Ramos (cell line): ENCODE measurements around the gene RIC8B.

Source experiments
- in situ Hi-C: fragments of 300-500 bp; cut with MboI; formaldehyde crosslinking; loops from one replicate; pipeline ENCODE4 v1.14.3; 2022; ENCODE audit warnings: low sequenced_read_pairs; ENCODE audit not compliant: unreplicated experiment

RIC8B gene

DNA sequence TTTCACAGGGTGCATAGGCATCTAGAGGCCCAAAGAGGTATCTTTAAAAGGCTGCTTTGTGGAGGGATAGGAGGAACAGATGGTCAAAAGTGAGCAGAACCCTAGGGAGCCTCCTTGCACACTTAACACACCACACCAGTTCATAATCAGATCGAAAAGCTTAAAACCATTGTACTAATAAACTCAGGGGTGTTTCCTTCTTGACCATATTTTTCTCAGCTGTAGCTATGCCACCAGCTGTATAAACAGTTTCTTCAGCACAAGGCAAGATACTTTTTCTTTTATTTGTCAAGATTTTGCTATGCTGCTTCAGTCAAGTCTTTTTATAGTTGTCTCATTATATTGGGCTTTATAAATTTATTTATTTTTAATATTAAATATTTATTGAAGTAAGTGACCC lies 88.7 kb downstream of the RIC8B start:
- in situ Hi-C loops = no loop called here

DNA sequence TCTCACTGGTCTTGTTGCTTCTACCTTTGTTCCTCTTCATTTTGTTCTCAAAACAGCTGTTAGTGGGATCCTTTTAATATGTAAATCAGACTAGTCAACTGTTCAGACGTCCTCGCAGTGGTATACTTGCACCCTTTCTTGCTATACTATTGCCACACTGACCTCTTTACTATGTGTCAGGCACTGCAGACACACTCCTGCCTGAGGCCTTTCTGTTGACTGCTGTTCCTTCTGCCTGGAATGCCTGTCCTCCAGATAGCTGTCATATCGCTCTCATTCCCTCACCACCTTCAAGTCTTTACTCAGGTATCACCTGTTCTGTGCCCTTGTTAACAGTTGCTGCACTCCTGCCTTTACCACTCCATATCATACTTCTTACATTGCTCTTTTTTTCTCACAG lies 91.2 kb downstream of the RIC8B start:
- in situ Hi-C loops = no loop called here

DNA sequence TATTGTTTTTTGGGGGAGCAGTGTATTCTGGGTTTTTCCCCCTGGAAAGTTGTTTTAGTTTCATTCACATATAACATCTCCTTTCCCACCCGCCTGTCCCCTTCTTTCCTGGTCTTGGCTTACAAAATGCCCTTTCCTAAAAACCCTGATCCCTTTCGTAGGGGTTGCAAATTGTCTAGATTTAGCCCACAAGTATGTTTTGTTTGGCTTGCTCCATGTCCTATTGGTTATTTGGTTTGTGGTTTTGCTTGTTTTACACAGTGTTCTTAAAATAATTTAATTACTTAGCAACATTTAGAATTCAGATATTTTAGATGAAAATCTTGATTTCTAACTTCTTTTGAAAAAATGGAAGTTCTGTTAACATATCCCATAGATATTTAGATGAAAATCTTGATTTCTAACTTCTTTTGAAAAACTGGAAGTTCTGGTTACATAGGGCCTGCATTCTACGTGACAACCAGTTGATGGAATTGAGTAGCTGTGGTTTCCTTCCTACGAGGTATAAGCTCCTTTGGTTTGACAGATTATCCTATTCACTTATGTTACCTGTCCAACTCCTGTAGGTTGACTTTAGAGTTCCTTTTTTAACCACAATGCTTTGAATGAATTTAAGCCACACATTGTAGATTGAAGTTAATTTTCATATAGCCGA lies 92.1 kb downstream of the RIC8B start:
- in situ Hi-C loops = no loop called here

DNA sequence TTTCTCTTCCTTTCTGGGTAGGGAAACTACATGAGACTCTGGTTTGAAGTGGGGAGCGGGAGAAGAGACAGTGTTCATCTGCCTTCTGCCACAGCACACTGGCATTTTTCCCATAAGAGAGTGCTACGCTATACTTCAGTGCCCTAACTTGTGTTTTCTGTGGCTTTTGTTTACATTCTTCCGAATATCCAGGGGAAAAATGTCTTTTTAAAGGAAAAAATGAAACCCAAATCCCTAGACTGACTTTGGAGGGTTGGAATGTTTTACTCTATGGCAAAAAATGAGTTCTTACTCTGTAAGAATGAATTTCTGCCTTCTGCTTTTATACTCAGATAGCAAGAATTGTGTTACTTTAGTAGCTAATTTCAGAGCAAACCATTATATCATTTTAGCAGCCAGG lies 93.2 kb downstream of the RIC8B start:
- in situ Hi-C loops = no loop called here

DNA sequence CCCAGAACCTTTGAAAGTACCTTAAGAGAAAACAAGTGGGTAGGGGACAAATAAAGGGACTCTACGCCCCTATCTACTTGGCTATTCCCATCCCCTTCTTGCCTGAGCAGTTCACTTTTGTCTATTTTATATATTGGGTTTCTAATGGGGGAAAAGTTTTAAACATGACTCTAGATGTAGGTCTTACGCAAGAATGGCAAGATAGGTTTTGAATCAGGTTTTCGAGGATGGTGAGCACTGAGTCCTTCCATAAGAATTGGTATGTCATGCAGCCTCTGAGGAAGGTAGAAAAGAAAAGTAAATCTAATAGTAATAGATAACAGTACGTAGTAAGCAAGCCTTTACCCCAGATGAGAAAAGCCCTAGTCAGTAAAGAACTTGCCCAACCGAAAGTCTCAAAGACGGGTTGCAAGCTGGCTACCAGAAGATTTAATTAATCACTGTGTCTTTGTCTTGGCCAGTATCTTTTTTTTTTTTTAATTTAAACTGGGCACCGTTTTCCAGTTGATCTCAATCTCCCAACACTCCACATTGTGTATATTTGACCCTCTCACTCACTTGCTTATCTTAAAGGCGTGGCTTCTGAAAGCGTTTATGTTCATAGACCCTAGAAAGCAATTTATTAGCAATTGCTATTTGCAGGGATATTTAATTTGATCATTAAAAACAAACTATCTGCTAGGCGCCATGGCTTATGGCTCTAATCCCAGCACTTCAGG lies 94.7 kb downstream of the RIC8B start:
- in situ Hi-C loops = no loop called here

DNA sequence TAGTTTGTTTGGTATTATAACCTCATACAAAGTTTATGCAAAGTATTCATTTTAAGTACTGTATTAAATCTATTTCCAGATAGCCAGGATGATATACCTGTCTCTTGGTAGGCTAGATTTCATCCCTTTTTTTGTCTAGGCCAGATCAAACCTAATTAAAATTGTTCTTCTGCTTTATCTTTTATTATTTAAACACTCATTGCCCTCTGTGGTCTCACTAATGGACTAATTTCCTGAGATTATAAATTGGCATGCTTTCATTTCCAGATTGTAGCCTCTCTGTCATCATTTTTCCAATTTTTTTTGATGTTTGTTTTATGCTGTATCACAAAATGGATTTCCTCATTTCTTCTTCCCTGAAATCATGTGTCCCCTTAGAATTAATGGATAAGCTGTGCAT lies 95.6 kb downstream of the RIC8B start:
- in situ Hi-C loops = no loop called here

DNA sequence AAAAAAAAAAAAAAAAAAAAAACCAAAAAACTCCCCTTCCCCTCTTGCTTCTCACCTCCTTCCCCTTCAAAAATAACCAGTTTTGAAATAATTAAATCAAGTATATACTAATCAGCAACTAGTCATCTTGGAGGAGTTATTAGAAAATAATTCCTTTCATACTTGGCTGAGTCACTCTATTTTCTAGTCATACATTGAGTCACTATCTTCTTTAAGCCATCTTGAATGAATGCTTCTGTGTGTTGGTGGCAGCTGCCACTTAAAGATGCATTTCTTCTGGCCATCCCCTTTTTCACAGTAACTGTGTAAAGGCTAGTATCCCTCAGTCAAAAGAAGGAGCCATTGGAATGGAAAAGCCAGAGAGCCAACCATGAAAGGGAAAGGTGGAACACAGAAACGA lies 97.0 kb downstream of the RIC8B start:
- in situ Hi-C loops = no loop called here

DNA sequence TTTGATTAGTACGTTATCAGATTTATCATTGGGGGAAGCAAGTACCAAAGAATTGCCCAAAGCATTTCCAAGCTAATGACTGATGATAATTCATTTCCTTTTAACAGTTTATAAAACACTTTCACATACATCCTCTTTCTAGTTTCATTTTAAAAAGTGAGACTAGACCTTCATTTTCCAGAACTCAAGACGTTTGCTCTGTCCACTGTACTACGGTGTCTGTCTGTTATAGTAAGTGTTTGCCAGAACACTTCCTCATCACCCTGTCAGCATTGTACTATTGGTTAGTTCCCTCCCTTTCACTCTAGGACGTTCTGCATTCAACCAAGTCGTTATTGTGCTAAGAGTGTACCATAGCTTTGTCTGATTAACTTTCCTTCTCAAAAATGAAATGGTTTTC lies 99.5 kb downstream of the RIC8B start:
- in situ Hi-C loops = no loop called here

DNA sequence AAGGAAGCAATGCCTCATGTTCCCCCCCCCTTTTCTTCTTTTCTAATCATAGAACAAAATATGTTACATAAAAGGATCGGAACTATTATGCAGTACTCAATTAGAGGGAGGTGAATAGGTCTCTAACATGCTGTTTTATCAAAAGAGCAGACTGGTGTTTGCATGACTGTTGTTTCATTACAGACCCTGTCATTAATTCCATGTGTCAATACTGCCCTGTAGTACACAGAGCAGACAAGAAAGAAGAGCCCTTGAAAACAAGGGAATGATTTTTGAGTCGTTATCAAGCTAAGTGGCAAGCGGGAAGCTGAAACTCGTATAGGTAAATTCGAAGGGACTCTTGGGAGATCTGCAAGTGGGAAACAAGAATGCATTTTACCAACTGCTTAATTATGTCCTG lies 104.3 kb downstream of the RIC8B start:
- in situ Hi-C loops = no loop called here

DNA sequence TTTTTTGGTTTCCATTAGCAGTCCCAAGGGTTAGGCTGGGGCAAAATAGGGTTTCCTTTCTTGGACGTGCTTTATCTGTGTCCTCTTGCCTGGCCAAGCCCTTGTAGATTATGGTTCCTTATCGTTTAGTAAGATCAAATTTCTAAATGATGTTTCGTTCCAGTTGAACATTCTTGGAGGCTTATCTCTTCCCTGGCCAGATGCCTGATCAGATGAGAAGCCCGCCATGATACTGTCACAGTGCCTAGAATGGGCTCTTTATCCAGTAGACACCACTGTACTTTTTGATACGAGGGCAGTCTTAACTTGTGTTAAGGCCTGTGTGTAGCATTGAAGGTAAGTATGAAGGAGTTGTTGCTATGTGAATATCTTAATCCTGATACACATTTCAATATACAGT lies 105.1 kb downstream of the RIC8B start:
- in situ Hi-C loops = no loop called here

DNA sequence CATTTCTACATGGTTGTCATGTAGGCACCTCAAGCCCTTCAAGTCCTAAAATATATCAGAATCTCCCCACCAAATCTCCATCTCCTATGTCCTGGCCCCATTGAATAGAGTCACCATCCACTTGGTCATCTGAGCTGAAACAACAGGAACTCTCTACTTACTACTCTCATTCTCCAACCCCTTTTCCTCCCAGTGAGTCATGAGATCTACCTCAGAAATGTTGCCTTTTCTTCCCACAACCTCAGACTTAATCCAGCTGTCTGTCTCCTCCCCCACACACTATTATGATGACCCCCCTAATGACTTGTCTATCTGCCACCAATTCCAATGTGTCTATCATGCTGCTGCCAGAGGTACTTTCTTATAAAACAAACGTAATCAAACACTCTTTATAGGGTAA lies 108.9 kb downstream of the RIC8B start:
- in situ Hi-C loops = no loop called here

DNA sequence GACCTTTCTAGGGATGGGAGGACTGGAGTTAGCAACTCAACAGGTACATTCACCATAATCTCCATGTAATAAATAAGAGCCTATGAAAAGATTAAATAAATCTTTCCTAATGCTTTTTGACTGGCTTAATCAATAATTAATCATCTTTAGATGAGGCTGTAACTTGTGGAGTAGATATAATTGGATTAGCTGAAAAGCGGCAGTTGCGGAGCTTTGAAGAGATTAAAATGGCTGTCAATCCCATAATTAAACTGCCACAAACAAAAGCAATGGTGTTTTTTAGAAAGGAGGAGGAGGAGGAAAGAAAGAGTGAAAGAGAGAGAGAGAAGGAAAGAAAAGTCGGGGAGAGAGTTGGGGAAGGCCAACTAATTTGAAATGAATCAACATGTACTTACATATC lies 110.5 kb downstream of the RIC8B start:
- in situ Hi-C loops = no loop called here

DNA sequence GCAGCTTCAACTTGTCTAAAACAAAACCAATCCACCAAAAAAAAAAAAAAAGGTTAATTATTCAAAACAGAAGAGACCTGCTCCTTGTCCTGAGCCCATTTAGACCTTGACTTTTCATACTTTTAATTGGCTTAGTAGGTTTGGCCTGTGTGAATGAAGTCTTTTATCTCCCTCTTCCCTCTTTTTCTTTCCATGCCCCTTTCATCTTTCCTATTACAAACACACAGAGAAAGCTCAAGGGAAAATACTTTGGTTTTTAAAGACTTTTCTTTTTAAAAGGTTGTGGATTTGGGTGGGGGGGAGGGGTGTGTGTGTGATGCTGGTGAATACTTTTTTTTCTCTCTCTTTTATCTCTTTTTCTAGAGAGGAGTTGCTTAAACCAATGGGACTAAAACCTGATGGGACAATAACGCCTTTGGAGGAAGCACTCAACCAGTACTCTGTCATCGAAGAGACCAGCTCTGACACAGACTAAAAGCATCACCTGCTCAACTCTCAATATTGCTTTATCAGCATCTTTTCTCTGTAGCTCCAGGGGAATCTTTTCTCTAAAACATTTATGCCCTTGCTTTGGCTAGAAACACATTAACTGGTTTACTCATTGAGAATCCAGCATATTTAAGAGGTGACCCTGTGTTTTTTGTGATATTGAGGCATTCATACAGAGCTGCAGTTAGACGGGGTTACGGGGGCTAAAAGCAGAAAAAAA lies 111.2 kb downstream of the RIC8B start:
- in situ Hi-C loops = no loop called here

DNA sequence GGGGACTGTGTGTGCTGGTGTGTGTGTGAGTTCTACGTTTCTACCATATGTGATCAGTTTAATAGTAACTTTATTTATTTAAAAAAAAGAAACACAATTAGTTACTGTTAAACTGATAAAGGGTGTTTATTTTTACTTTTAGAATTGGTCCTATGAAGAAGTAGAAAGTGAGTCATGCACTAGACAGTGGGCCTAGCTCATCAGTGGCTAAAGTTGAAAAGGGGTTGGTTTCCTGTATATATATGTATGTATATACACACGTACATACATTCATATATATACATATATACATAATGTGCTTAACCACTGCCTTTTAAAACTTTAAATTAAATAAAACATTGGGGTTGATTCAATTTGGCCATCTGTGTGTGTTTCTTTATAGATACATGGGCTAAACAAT lies 112.5 kb downstream of the RIC8B start:
- in situ Hi-C loops = no loop called here

DNA sequence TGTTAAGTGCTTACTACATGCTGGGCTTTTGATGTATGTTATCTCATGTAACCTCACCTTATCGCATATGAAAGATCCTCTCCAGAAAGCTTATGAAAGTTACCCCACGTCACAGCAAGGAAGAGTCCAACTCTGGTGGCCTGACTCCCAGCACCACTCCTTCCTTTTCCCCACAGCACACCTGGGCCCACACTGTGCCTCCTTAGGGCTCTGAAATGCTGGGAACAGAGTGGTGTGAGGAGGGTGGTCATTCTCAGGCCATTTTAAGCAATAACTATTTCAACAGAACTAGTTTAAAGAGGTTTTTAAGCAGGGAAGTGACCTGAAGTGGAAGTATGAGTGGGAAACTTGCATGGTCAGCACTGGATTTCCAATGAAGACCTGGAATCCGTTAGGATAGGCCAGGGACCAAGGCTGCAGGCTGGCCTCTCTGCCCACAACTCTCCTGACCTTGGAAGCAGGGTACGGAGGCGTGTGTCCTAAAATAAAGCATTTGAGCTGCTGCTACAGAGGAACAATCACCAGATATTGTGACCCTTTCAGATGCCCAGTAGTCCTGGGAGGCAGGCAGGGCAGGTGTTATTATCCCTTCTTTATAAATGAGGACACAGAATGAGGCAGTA lies 114.0 kb downstream of the RIC8B start:
- in situ Hi-C loops = no loop called here

DNA sequence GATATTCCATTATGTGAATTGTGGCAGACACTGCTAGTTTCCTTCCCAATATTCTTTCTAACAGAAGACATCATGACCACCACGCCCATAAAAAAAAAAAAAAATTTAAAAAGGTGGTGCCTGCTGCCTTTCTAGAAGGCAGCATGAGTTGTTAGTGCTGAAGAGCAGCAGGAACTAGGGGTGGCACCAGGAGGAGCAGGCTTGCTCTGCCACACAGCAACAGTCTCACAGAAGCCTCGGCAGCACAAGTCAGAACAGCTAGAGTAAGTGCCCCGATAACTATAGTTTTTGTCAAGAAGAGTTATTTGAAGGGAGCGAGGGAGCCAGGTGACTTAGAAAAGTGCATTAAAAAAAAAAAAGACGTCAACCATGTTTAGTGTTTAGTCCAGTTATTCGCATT lies 114.8 kb downstream of the RIC8B start:
- in situ Hi-C loops = no loop called here

DNA sequence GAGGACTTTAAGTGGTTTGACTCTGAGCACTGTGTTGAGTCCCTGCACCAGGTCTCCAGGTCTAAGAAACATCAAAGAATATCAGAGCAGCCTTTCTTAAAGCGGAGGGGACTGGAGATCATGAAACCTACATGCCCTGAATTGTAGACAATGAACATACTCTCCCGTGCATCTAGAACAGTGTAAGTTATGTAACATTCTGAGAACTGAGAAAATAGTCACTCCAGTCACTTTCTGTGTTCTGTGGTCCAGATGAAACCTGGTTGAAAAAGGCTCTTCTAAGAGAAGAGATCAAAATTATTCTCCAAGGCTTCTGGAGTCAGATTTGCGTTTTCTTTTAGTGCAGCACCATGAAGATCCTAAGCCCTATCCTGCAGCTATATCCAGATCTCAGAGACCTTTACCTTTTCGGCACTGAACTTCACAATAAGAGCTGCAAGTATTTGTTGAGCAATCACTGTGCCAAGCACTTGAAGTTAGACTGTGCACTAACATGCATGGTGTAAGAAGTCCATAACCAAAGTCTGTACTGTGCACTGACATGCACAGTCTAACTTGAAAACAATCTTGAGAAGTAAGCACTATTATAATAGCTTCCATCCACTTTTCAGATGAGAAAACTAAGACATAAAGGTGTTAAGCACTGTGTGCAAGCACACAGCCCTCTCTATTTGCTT lies 115.6 kb downstream of the RIC8B start:
- in situ Hi-C loops = no loop called here

DNA sequence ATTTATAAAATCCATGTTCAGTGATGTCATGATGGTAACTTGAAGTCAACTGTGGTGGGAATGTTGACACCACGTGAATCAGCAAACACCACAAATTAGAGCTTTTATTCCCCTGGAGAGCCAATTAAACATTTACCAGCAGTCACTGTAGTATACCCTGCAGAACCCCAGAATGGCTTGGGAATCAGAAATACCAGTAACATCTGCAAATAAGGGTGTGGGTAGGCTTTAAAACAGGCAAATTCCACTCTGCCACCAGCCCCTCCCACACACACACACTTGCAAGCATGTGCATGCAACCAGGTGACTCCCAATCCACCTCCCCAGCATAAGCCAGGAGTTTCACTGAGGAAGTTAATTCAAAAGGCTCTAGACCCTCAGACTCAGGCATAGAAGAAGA lies 117.6 kb downstream of the RIC8B start:
- in situ Hi-C loops = no loop called here

DNA sequence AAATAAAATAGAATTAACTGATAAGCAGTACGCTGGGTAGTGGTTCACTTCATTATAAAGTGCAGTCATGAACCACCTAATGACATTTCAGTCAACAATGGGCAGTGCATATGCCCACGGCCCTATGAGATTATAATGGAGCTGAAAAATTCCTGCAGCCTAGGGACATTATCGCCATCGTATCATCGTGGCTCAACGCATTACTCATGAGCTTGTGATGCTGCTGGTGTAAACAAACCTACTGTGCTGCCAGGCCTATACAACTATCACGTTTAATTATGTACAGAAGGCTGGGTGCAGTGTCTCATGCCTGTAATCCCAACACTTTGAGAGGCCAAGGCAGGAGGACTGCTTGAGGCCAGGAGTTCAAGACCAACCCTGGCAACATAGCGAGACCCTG lies 119.0 kb downstream of the RIC8B start:
- in situ Hi-C loops = no loop called here

DNA sequence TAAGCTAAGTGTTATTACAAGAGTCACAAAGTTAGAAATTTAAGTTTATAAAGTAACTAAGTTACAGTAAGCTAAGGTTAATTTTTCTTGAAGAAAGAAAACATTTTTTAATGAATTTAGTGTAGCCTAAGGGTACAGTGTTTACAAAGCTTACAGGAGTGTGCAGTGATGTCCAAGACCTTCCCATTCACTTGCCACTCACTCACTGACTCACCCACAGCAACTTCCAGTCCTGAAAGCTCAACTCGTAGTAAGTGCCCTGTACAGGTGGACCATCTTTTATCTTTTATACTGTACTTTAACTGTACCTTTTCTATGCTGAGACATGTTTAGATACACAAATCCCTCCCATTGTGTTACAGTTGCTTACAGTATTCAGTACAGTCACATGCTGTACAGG lies 120.3 kb downstream of the RIC8B start:
- in situ Hi-C loops = no loop called here

DNA sequence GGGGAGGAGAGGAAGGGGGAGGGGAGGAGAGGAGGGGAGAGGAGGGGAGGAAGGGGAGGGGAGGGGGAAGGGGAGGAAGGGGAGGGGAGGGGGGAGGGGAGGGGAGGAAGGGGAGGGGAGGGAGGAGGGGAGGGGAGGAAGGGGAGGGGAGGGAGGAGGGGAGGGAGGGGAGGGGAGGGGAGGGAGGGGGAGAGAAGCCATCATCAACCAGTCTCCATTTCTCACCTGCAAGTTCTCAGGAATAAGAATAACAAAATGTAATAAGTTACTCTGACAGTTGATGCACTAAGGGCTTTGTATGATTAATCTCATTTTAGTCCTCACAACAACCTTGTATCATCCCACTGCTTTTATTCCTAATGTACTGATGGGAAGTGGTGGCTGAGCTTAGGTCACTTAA lies 122.1 kb downstream of the RIC8B start:
- in situ Hi-C loops = no loop called here
